D721Med (cell line): ENCODE data around the gene LAMA5.

ENCODE experiments used
- DNase-seq: peaks from one replicate; pipeline ENCODE4 v3.0.0; 2011; ENCODE audit warnings: low spot score; ENCODE audit not compliant: insufficient read length
- FAIRE-seq: peaks from 2 replicates; lab custom pipeline; 2011; peaks lifted over from hg19 to GRCh38; lab: Jason Lieb, UNC
- CTCF ChIP-seq: IDR thresholded peaks from 2 replicates; pipeline ENCODE4 v1.5.1; 2012; ENCODE audit warnings: mild to moderate bottlenecking, control low read depth; ENCODE audit not compliant: insufficient read depth; ENCODE audit errors: missing control alignments

The LAMA5 gene

GRCh38 chr20:62346398-62347150 is 20.5 kb downstream of the LAMA5 start:
- TF ChIP-seq CTCF, result no peak
- FAIRE-seq (no peak), DNase-seq (no peak)

DNA sequence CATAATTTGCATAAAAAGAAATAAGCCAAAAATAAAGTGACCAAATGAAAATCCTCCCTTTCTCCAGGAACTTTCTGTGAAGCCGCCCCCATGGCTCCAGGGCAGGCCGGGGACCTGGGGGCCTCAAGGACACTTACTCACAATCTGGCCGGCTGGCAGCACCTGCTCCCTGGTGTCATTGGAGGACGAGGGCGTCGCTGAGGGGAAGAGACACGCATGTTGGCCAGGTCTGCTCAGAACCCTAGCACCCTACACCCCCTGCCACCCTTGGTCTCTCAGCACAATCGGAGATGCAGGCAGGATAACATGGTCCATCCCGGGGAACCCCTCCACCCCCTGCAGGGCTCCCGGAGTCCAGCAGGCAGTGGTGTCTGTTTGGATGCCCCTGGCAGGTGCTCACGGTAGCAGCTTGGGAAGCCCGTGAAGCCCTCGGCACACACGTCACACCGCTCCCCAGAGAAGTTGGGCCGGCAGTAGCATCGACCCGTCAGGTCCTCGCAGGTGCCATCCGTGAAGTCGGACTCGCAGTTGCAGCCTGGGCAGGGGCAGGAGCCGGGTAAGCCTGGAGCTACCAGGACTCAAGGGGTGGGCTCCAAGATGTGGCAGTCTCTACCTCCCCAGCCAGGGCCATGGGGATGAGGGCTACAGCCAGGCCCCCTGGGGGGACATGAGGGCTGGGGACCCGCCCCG is 21.3 kb downstream of the LAMA5 start:
- TF ChIP-seq CTCF, result no peak
- DNase-seq, result no peak
- FAIRE-seq, result no peak

- no peak for FAIRE-seq
- no peak for DNase-seq
- no peak for TF ChIP-seq CTCF
Measured at GRCh38 chr20:62344782-62345181, 22.3 kb downstream of the LAMA5 start.

DNA sequence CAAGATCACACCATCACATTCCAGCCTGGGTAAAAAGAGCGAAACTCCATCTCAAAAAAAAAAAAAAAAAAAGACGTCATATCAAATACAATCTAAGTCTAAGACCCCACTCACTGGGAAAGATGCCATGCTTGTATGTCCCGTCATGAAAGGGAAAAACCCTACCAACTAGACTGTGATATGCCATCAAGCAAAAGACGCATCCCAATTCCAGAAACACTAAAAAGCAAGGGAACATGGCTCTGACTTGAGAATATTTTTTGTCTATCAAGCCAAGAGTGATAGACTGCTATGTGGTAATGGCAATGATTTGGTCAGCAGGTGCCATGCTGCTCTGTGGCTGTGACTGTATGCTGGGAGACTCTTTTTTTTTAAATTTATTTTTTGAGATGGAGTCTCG is 23.0 kb downstream of the LAMA5 start:
- no peak for TF ChIP-seq CTCF
- DNase-seq (no peak), FAIRE-seq (no peak)

GRCh38 chr20:62342910-62343309 is 24.2 kb downstream of the LAMA5 start:
- FAIRE-seq, result no peak
- no peak for DNase-seq
- no peak for TF ChIP-seq CTCF

DNA sequence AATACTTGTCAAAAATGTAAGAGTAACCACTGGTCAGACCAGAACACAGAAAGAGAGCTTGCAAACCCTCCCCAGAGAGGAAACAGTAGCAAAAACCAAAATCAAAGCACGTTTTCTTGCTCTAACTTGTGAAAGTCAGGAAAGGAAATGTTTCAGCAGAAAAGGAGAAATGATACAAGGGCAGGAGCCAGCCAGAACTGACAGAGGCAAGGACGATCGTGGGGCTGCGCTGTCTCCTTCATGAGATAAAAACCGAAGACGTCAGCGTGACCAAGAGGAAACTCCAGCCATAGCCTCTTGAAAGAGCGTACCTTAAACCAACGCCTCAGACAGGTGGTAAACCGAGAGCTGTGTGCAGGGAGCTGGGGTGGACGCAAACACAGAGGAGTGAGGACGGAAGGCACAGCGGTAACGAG is 27.5 kb downstream of the LAMA5 start:
- FAIRE-seq, result no peak
- TF ChIP-seq CTCF, result no peak
- no peak for DNase-seq

- no peak for FAIRE-seq
- no peak for DNase-seq
- no peak for TF ChIP-seq CTCF
Measured at GRCh38 chr20:62338294-62338620, 28.9 kb downstream of the LAMA5 start.
